Keratinocyte (primary cell): ENCODE results near the gene ACTL10. TPM values are rescaled to one million over a fixed set of nuclear protein-coding genes. Genes with fewer than 3 reads are reported as not detected.

Experiments used
- DNase-seq: peaks from one replicate; pipeline ENCODE4 v3.0.0-alpha.2; 2011; ENCODE audit warnings: low read depth, missing footprints, low spot score
- FAIRE-seq: peaks from 2 replicates; lab custom pipeline; 2011; peaks lifted over from hg19 to GRCh38; lab: Jason Lieb, UNC
- H2AFZ ChIP-seq: 2 replicates; pipeline ENCODE4 v1.6.0; 2012; ENCODE audit warnings: low read length, control low read depth, inconsistent platforms; ENCODE audit not compliant: control insufficient read depth
- H3K27ac ChIP-seq: 2 replicates; pipeline ENCODE4 v1.5.1; 2011; ENCODE audit warnings: low read length; ENCODE audit not compliant: control insufficient read depth, insufficient read depth
- H3K27me3 ChIP-seq: 3 replicates; pipeline ENCODE4 v1.6.0; 2011; ENCODE audit warnings: low read length; ENCODE audit not compliant: control insufficient read depth, insufficient read depth; ENCODE audit errors: extremely low read depth
- H3K36me3 ChIP-seq, 2 experiments: 2 replicates in 1 of 2; 3 replicates in 1 of 2; pipeline ENCODE4 v1.5.1; 2011; ENCODE audit warnings: low read length in 2 of 2, mild to moderate bottlenecking in 1 of 2; ENCODE audit not compliant: control insufficient read depth in 2 of 2, insufficient read depth in 2 of 2; ENCODE audit errors: extremely low read depth in 1 of 2
- H3K4me1 ChIP-seq: 3 replicates; pipeline ENCODE4 v1.5.1; 2011; ENCODE audit warnings: low read length; ENCODE audit not compliant: control insufficient read depth, insufficient read depth; ENCODE audit errors: extremely low read depth
- H3K4me2 ChIP-seq: 3 replicates; pipeline ENCODE4 v1.6.0; 2011; ENCODE audit warnings: low read depth, low read length; ENCODE audit not compliant: control insufficient read depth, insufficient read depth; ENCODE audit errors: extremely low read depth
- H3K4me3 ChIP-seq, 3 experiments: fragments of 200-600 bp in 1 of 3; sonication (generic) in 1 of 3; 2 replicates in 2 of 3; 3 replicates in 1 of 3; pipeline ENCODE4 v1.5.1; 2011 to 2016; ENCODE audit warnings: low read length in 3 of 3, mild to moderate bottlenecking in 3 of 3, control low read depth in 2 of 3, inconsistent platforms in 1 of 3, low read depth in 1 of 3, mixed read lengths in 1 of 3, mixed run types in 1 of 3, moderate library complexity in 1 of 3; ENCODE audit not compliant: control insufficient read depth in 2 of 3, insufficient read depth in 2 of 3; ENCODE audit errors: extremely low read depth in 1 of 3
- H3K79me2 ChIP-seq: 2 replicates; pipeline ENCODE4 v1.6.0; 2012; ENCODE audit warnings: low read length; ENCODE audit not compliant: control insufficient read depth, insufficient read depth
- H3K9ac ChIP-seq: 3 replicates; pipeline ENCODE4 v1.6.0; 2011; ENCODE audit warnings: low read length; ENCODE audit not compliant: control insufficient read depth, insufficient read depth; ENCODE audit errors: extremely low read depth
- H3K9me1 ChIP-seq: 3 replicates; pipeline ENCODE4 v1.6.0; 2011; ENCODE audit warnings: low read length; ENCODE audit not compliant: control insufficient read depth, insufficient read depth; ENCODE audit errors: extremely low read depth
- H3K9me3 ChIP-seq: 2 replicates; pipeline ENCODE4 v1.5.1; 2012; ENCODE audit warnings: low read depth, low read length; ENCODE audit not compliant: control insufficient read depth
- H4K20me1 ChIP-seq: 3 replicates; pipeline ENCODE4 v1.6.0; 2011; ENCODE audit warnings: low read length; ENCODE audit not compliant: control insufficient read depth, insufficient read depth; ENCODE audit errors: extremely low read depth
- CTCF ChIP-seq, 3 experiments: IDR thresholded peaks in 1 of 3; conservative IDR thresholded peaks in 1 of 3; optimal IDR thresholded peaks in 1 of 3; 2 replicates in 2 of 3; 3 replicates in 1 of 3; pipeline versions ENCODE3 to v1.5.1; 2011; ENCODE audit warnings: low read length in 3 of 3, mild to moderate bottlenecking in 3 of 3, moderate library complexity in 2 of 3, control low read depth in 1 of 3, inconsistent platforms in 1 of 3; ENCODE audit not compliant: insufficient read depth in 2 of 3; ENCODE audit errors: extremely low read depth in 1 of 3
- EZH2 ChIP-seq: IDR thresholded peaks from one replicate; pipeline ENCODE4 v1.6.1; 2012; ENCODE audit warnings: inconsistent platforms, mild to moderate bottlenecking, low read length, moderate library complexity
- dilution Hi-C: fragments of 300-500 bp; cut with MboI; formaldehyde crosslinking; loops from one replicate; pipeline ENCODE4 v1.7.0; 2020; ENCODE audit warnings: low sequenced_read_pairs; ENCODE audit not compliant: extremely low pct_ligation_motif_present
- polyA plus RNA-seq, 5 experiments: library from polyadenylated mRNA; depleted of rRNA in 3 of 5; stranded (reverse) in 3 of 5; stranded (forward) in 1 of 5; unstranded in 1 of 5; fragments of >200 nt; gene quantifications; 1 replicate in 1 of 5; 2 replicates in 3 of 5; 3 replicates in 1 of 5; pipeline versions ENCODE4 v1.2.1 to v1.2.3, GENCODE V29; 2011 to 2012; ENCODE audit warnings: missing spikeins in 2 of 5, low read depth in 1 of 5, low replicate concordance in 1 of 5

ACTL10 gene
- polyA plus RNA-seq, 1 donor (not counting 4 experiments of a cell fraction or from before 2014, with no cell fraction given): 0.28 TPM

GRCh38 chr20:33654680-33655161 is 12.0 kb upstream of the ACTL10 start:
- no peak overlapping the region for H3K4me2 ChIP-seq
- FAIRE-seq: no peak
- H3K9me3 ChIP-seq: no peaks in the 10 kb centered on the region
- H3K27me3 ChIP-seq: no peaks in the 10 kb centered on the region
- DNase-seq: no peak
- TF ChIP-seq CTCF (optimal IDR thresholded peaks at IDR 0.05 in 1 of 3, IDR thresholded peaks at IDR 0.05 in 1 of 3, conservative IDR thresholded peaks at IDR 0.05 in 1 of 3; ENCODE audit: extremely low read depth in 1 of 3, insufficient read depth in 2 of 3, low read length in 3 of 3) (no peak), EZH2 (no peak)
- H3K9me1 ChIP-seq: no peaks in the 10 kb centered on the region
- H3K9ac ChIP-seq: no peak overlapping the region
- H3K4me1 ChIP-seq: peaks cover 16% of the 10 kb centered on the region
- H4K20me1 ChIP-seq: no peaks in the 10 kb centered on the region
- no peak overlapping the region for H3K4me3 ChIP-seq
- no peak overlapping the region for H3K27ac ChIP-seq
- dilution Hi-C loops: no loop called here
- H2AFZ ChIP-seq: no peak overlapping the region
- no peaks in the 10 kb centered on the region for H3K36me3 ChIP-seq
- no peaks in the 10 kb centered on the region for H3K79me2 ChIP-seq

- Histone ChIP-seq H3K27me3 (no peaks in the 10 kb centered on the region), H3K79me2 (no peaks in the 10 kb centered on the region), H3K4me1 (peaks cover 16% of the 10 kb centered on the region), H3K27ac (no peak overlapping the region), H2AFZ (no peak overlapping the region), H3K36me3 (no peaks in the 10 kb centered on the region), H3K9ac (no peak overlapping the region), H4K20me1 (no peaks in the 10 kb centered on the region), H3K9me3 (no peaks in the 10 kb centered on the region), H3K4me3 (no peak overlapping the region), H3K9me1 (no peaks in the 10 kb centered on the region), H3K4me2 (no peak overlapping the region)
- dilution Hi-C loops: no loop called here
- FAIRE-seq: no peak
- TF ChIP-seq EZH2 (no peak), CTCF (optimal IDR thresholded peaks at IDR 0.05 in 1 of 3, IDR thresholded peaks at IDR 0.05 in 1 of 3, conservative IDR thresholded peaks at IDR 0.05 in 1 of 3; ENCODE audit: extremely low read depth in 1 of 3, insufficient read depth in 2 of 3, low read length in 3 of 3) (no peak)
- no peak for DNase-seq
These were observed 11.6 kb upstream of the ACTL10 start for GRCh38 chr20:33655164-33655563.
